Choroid plexus epithelial cell (primary cell): ENCODE results near the gene KPNA1.

Experiments used
- DNase-seq: peaks from one replicate; pipeline ENCODE4 v3.0.0-alpha.2; 2010; ENCODE audit warnings: low read depth
- H3K4me3 ChIP-seq: 2 replicates; pipeline ENCODE4 v1.5.1; 2011; ENCODE audit warnings: low read depth, mild to moderate bottlenecking, control low read depth, low read length, moderate library complexity
- TF ChIP-seq, protein P1 (sequence below): conservative IDR thresholded peaks from 2 replicates; pipeline ENCODE4 v1.5.1; 2011; ENCODE audit warnings: low read depth, mild to moderate bottlenecking, control low read depth, inconsistent platforms, low read length, moderate library complexity

KPNA1 gene

DNA sequence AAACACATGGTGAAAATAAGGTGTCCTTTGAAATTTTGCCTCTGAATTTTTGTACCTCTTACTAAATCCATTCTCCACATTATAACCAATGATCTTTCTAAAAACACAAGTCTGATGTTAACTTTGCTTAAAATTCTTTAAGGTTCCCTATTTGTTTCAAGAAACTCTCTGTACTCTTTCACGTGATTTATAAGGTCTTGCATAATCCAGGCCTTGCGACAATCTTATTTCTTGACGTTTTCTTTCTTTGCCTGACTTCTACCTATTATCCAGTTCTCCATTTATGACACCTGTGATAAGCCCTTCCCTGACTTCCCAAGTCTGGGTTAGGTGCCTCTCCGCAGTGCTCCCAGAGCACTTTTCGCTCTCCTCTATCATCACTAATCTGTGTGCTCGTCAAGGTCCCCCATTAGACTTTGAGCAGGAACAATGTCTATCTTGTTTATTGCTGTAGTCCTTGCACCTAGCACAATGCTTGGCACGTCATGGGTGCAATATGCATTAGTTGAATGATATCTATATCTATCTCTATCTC is 24.3 kb upstream of the KPNA1 start:
- H3K4me3 ChIP-seq: no peak overlapping the region
- TF ChIP-seq, protein P1, sequence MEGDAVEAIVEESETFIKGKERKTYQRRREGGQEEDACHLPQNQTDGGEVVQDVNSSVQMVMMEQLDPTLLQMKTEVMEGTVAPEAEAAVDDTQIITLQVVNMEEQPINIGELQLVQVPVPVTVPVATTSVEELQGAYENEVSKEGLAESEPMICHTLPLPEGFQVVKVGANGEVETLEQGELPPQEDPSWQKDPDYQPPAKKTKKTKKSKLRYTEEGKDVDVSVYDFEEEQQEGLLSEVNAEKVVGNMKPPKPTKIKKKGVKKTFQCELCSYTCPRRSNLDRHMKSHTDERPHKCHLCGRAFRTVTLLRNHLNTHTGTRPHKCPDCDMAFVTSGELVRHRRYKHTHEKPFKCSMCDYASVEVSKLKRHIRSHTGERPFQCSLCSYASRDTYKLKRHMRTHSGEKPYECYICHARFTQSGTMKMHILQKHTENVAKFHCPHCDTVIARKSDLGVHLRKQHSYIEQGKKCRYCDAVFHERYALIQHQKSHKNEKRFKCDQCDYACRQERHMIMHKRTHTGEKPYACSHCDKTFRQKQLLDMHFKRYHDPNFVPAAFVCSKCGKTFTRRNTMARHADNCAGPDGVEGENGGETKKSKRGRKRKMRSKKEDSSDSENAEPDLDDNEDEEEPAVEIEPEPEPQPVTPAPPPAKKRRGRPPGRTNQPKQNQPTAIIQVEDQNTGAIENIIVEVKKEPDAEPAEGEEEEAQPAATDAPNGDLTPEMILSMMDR: no peak
- no peak for DNase-seq

DNA sequence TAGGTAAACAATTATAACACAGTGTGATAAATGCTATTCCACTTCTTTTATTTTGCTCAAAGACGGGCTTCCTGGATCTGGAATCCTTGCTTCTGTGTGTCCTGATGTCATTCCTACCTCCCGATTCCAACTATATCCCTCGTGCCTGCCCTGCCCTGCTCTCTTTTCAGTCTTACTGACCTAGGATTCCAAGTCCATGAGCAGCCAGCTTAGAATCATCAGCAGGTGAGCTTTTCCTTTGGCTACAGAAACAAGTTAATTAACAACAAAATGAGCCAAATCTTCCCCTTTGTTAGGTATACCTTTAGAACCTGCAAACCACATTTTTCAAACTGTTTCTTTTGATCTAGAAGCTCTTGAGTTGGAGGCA is 21.9 kb upstream of the KPNA1 start:
- no peak overlapping the region for H3K4me3 ChIP-seq
- TF ChIP-seq, protein P1: no peak
- DNase-seq: no peak

DNA sequence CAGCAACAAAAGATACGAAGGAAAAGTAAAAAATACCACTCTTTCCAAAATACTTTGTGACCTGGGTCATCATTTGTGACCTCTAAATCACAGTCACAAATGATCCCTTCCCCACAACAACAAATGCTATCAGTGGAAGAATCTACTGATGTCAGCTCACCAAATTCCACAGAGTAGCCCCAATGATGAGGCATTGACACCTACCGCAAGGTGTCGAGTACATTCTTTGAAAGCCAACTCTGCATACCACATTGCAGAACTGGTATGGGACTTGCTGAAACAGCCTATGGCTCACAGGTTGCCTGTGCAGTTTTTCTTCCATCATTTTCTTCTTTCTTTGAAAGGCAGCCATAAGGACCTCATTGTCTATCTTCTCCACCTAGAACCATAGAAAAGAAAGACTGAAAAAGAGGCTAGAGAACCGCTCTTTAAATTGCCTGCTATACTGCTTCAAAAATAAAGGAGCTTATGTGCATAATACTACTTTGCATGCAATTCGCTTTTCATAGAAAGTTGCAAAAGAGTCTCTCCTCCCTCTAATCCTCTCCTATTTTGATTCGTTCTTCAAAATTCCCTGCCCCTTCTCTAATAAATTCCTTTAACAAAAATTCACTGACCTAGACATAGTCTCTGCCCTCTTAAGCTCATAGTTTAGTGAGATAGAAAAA is 21.4 kb upstream of the KPNA1 start:
- H3K4me3 ChIP-seq: no peak overlapping the region
- TF ChIP-seq, protein P1: no peak
- no peak for DNase-seq

DNA sequence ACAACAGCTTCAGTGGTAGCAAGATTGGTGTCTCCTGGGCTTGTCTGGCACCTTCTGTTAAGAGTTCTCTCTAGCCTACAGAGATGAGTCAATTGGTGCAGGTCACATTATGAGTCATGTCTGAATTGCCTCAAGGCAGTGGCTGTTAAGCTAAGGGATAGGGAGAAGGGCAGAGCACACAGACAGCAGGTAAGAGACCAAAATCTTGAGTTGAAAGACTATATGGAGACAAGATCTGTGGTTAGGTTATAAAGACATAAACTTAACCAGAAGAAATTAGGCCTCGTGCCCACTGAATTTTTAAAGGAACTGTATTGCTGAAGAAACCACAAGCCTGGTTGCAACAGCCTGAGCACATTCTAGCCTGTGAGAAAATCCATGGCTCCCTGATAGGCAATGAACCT is 19.2 kb upstream of the KPNA1 start:
- TF ChIP-seq, protein P1: no peak
- no peak overlapping the region for H3K4me3 ChIP-seq
- peak; percentile 85 for DNase-seq

DNA sequence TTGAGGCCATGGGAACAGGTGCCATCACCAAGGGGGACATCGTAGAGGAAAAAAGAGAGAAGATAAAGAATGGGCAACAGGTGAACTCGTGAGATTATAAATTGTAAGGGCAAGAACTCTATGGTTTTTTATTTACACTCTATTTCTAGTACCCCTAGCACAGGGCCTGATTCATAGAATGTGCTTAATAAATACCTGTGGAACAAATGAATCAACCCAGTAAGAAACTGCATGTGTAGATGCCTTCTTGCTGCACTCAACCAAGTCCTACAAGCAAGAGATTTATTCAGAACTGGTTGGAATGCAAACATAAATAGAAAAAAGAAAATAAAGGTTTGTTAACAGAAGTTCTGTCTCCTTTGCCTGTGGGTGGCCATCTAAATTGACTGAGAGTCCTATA is 18.7 kb upstream of the KPNA1 start:
- TF ChIP-seq, protein P1: no peak
- no peak overlapping the region for H3K4me3 ChIP-seq
- DNase-seq: no peak

DNA sequence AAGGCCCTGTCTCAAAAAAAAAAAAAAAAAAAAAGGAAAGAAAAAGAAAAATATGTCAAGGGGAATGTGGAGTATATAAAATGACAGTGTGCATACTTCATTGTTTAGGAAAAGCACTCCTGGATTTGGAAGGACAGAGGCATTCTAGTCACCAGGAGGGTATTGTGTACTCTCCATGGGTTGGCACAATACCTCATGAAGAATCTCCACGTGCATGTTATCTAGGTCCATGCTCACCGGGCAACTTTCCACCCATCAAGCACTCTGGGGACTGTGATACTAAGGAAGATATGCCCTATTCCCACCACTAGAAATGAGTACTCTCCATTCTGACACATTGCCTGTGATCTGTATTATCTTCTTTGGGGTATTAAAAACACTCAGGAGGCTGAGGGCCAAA is 15.4 kb upstream of the KPNA1 start:
- DNase-seq: no peak
- TF ChIP-seq, protein P1: no peak
- H3K4me3 ChIP-seq: no peak overlapping the region

DNA sequence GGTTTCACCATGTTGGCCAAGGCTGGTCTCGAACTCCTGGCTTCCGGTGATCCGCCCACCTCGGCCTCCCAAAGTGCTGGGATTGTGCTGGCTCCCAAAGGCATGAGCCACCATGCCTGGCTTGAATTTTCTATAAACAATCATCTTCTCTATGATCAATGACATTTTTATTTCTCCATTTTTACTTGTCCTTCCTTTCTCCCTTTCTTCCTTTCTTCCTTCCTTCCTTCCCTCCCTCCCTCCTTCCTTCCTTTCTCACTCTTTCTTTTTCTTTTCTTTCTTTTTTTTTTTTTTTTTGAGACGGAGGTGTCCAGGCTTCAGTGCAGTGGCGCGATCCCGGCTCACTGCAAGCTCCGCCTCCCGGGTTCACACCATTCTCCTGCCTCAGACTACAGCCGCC is 8.6 kb upstream of the KPNA1 start:
- DNase-seq: no peak
- TF ChIP-seq, protein P1: no peak
- no peak overlapping the region for H3K4me3 ChIP-seq
